ENCODE results near the gene MFGE8.

Gene MFGE8

GRCh38 chr15:88901508-88902220, 11.5 kb downstream of the MFGE8 start:
- no peak for TF ChIP-seq CTCF (IDR thresholded peaks at IDR 0.05; ENCODE audit: low read depth, low read length)
- no peak for DNase-seq (ENCODE audit: extremely low read depth, low read depth)

GRCh38 chr15:88900982-88901418, 12.2 kb downstream of the MFGE8 start:
- DNase-seq (ENCODE audit: extremely low read depth, low read depth), result no peak

GRCh38 chr15:88900309-88900981, 12.7 kb downstream of the MFGE8 start:
- DNase-seq (ENCODE audit: extremely low read depth, low read depth), result no peak
- TF ChIP-seq CTCF (IDR thresholded peaks at IDR 0.05; ENCODE audit: low read depth, low read length), result no peak

More at GRCh38 chr15:88900982-88901418, 12.2 kb downstream of the MFGE8 start:
- TF ChIP-seq CTCF (IDR thresholded peaks at IDR 0.05; ENCODE audit: low read depth, low read length), result no peak

GRCh38 chr15:88899251-88899650, 13.9 kb downstream of the MFGE8 start:
- DNase-seq (ENCODE audit: extremely low read depth, low read depth), result no peak
- no peak for TF ChIP-seq CTCF (IDR thresholded peaks at IDR 0.05; ENCODE audit: low read depth, low read length)

- TF ChIP-seq CTCF (IDR thresholded peaks at IDR 0.05; ENCODE audit: low read depth, low read length), result no peak
- no peak for DNase-seq (ENCODE audit: extremely low read depth, low read depth)
Observed at GRCh38 chr15:88898736-88899135, 14.4 kb downstream of the MFGE8 start.

GRCh38 chr15:88897456-88898194, 15.6 kb downstream of the MFGE8 start:
- peak; percentile 69 for TF ChIP-seq CTCF (IDR thresholded peaks at IDR 0.05; ENCODE audit: low read depth, low read length)
- peak; percentile 63 for DNase-seq (ENCODE audit: extremely low read depth, low read depth)

GRCh38 chr15:88897142-88897455, 16.1 kb downstream of the MFGE8 start:
- no peak for DNase-seq (ENCODE audit: extremely low read depth, low read depth)
- no peak for TF ChIP-seq CTCF (IDR thresholded peaks at IDR 0.05; ENCODE audit: low read depth, low read length)

Measured in AG09319 (cell line).